Activated naive CD4-positive, alpha-beta T cell treated with anti-CD3 and anti-CD28 coated beads for 36 hours (primary cell): ENCODE results near the gene UCHL1. TPM values are rescaled to one million over a fixed set of nuclear protein-coding genes. Genes with fewer than 3 reads are reported as not detected.
A peak's percentile ranks its signal among the peaks of the same experiment; 100 is the strongest.

Source experiments
- CTCF ChIA-PET: fragments of 350-600 bp; sonication (Branson Sonifier 250); formaldehyde crosslinking; loops from one replicate; lab custom pipeline; 2021; ENCODE audit warnings: antibody characterized with exemption; lab: Charles Lee
- DNase-seq: peaks from one replicate; pipeline ENCODE4 v3.0.0-alpha.2; 2020
- H3K27ac Mint-ChIP-seq: one replicate; pipeline ENCODE4 v1.8.0; 2021; ENCODE audit warnings: mild to moderate bottlenecking, mixed read lengths
- H3K27me3 Mint-ChIP-seq: one replicate; pipeline ENCODE4 v1.8.0; 2021; ENCODE audit warnings: low read depth, mixed read lengths
- H3K36me3 Mint-ChIP-seq: one replicate; pipeline ENCODE4 v1.8.0; 2021; ENCODE audit warnings: low read depth, mixed read lengths
- H3K4me1 Mint-ChIP-seq: one replicate; pipeline ENCODE4 v1.8.0; 2021; ENCODE audit warnings: low read depth, mixed read lengths
- H3K4me3 Mint-ChIP-seq: one replicate; pipeline ENCODE4 v1.8.0; 2021; ENCODE audit warnings: mild to moderate bottlenecking, moderate library complexity, mixed read lengths
- H3K9me3 Mint-ChIP-seq: one replicate; pipeline ENCODE4 v1.8.0; 2021; ENCODE audit warnings: mixed read lengths
- intact Hi-C: fragments of 100-400 bp; cut with micrococcal nuclease; formaldehyde crosslinking; loops from one replicate; pipeline ENCODE4 v1.15.1; 2023
- total RNA-seq, 2 experiments: library from RNA; stranded (reverse); gene quantifications; one replicate each; pipeline ENCODE4 v1.2.3, GENCODE V29; 2021

The UCHL1 gene
- total RNA-seq, 2 experiments from 2014 or later = 2.0 to 3.5 TPM

DNA sequence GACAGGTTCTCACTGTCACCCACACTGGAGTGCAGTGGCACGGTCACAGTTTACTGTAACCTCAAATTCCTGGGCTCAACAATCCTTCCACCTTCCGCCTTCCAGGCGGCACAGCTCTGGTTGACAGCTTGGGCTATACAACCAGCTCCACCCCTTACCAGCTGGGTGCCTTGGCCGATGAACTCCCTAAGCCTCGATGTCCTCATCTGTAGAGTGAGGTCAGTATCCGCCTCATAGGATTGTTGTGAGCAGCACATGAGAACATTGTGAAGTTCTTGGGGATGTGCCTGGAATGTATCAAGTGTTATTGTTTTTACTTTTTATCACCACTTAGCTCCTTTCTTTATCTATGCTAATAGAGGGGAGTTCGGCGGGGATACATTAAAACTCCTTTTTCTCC is 23.3 kb downstream of the UCHL1 start:
- CTCF ChIA-PET = interaction anchor here (0.5 to 4.2 kb wide), 11 partner anchors 11 to 607 kb away, joined by 3 to 47 read pairs (median 4); no protein-coding TSS in a partner anchor
- Mint-ChIP-seq H3K36me3 (no peaks in the 10 kb centered on the region), H3K27ac (no peak overlapping the region), H3K27me3 (peaks cover 6% of the 10 kb centered on the region), H3K9me3 (no peaks in the 10 kb centered on the region), H3K4me3 (no peak overlapping the region), H3K4me1 (no peaks in the 10 kb centered on the region)
- intact Hi-C loops = loop anchor here (2.0 to 5.0 kb wide), 2 partner anchors 362 to 603 kb away; no protein-coding TSS in a partner anchor
- no peak for DNase-seq

DNA sequence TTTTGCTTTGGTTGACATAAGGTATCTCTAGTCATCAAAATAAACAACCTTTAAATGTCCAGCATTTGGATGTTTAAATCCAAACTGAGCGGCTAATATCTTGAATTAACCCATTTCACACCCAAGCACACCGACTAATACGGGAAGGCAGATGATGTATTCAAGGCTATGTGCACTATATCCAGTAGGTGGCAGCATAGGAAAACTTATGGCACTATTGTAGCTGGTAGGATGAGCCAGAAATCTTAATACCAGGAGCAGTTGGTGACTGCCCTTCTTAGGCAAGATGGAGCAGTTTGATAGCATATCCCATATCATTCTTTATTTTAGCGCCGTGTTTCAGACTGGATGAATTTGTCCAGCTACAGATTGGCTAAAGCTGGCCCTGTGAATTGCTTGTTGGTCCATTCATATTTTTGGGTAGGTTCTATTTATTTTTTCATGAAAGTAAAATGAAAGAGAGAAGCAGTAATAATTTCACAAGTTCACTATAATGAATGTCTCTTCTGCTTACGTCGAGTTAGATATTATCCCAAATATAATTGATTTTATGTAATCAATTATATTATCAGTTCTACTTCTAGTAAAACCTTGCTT is 24.4 kb downstream of the UCHL1 start:
- peaks cover 4% of the 10 kb centered on the region for H3K27me3 Mint-ChIP-seq
- intact Hi-C loops = loop anchor here (1.0 to 5.0 kb wide), 4 partner anchors 361 to 607 kb away; no protein-coding TSS in a partner anchor
- no peaks in the 10 kb centered on the region for H3K36me3 Mint-ChIP-seq
- CTCF ChIA-PET = interaction anchor here (0.7 to 4.2 kb wide), 19 partner anchors 8 to 608 kb away, joined by 3 to 47 read pairs (median 4); no protein-coding TSS in a partner anchor
- H3K4me1 Mint-ChIP-seq = no peaks in the 10 kb centered on the region
- H3K4me3 Mint-ChIP-seq = no peak overlapping the region
- no peak overlapping the region for H3K27ac Mint-ChIP-seq
- H3K9me3 Mint-ChIP-seq = no peaks in the 10 kb centered on the region
- peak; percentile 42 for DNase-seq

- no peaks in the 10 kb centered on the region for H3K4me1 Mint-ChIP-seq
- no peaks in the 10 kb centered on the region for H3K9me3 Mint-ChIP-seq
- CTCF ChIA-PET = interaction anchor here (0.7 to 4.2 kb wide), 3 partner anchors 212 to 605 kb away, joined by 3 to 47 read pairs (median 5); no protein-coding TSS in a partner anchor
- no peak overlapping the region for H3K4me3 Mint-ChIP-seq
- no peak for DNase-seq
- H3K27ac Mint-ChIP-seq = no peak overlapping the region
- intact Hi-C loops = loop anchor here (5.0 kb wide), 1 partner anchor 360 kb away; no protein-coding TSS in a partner anchor
- H3K27me3 Mint-ChIP-seq = peaks cover 2% of the 10 kb centered on the region
- H3K36me3 Mint-ChIP-seq = no peaks in the 10 kb centered on the region
These were observed 25.6 kb downstream of the UCHL1 start for GRCh38 chr4:41282366-41282765.

- Mint-ChIP-seq H3K4me1 (no peaks in the 10 kb centered on the region), H3K9me3 (no peaks in the 10 kb centered on the region), H3K27ac (no peak overlapping the region), H3K4me3 (no peak overlapping the region), H3K36me3 (no peaks in the 10 kb centered on the region), H3K27me3 (peaks cover 2% of the 10 kb centered on the region)
- DNase-seq = no peak
- intact Hi-C loops = no loop called here
- CTCF ChIA-PET = no interaction called here
These were observed 28.6 kb downstream of the UCHL1 start for GRCh38 chr4:41285202-41285863.

DNA sequence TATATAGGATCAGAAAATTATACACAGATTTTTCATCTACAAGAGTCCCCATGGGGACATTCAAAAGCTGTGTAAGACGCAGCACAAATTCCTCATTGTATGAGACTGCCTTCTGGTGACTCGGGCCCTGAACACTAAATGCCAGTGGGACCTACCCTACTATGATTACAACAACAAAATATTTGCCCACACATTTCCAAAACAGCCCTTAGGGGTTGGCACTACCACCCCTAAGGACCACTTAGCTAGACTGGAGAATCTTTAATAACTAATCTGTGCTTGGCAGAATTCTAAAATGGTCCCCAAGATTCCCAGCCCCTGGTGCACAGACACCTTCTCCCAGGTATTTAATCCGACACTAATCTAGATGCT is 29.1 kb downstream of the UCHL1 start:
- CTCF ChIA-PET = no interaction called here
- H3K4me1 Mint-ChIP-seq = no peaks in the 10 kb centered on the region
- H3K27ac Mint-ChIP-seq = peak overlapping the region; percentile 16
- H3K4me3 Mint-ChIP-seq = no peak overlapping the region
- DNase-seq = no peak
- no peaks in the 10 kb centered on the region for H3K9me3 Mint-ChIP-seq
- no peaks in the 10 kb centered on the region for H3K36me3 Mint-ChIP-seq
- intact Hi-C loops = no loop called here
- H3K27me3 Mint-ChIP-seq = no peaks in the 10 kb centered on the region

- no peak overlapping the region for H3K27ac Mint-ChIP-seq
- intact Hi-C loops = no loop called here
- H3K27me3 Mint-ChIP-seq = no peaks in the 10 kb centered on the region
- H3K4me1 Mint-ChIP-seq = no peaks in the 10 kb centered on the region
- H3K36me3 Mint-ChIP-seq = no peaks in the 10 kb centered on the region
- CTCF ChIA-PET = no interaction called here
- H3K9me3 Mint-ChIP-seq = no peaks in the 10 kb centered on the region
- no peak overlapping the region for H3K4me3 Mint-ChIP-seq
- DNase-seq = no peak
These were observed 30.3 kb downstream of the UCHL1 start for GRCh38 chr4:41287005-41287404.

DNA sequence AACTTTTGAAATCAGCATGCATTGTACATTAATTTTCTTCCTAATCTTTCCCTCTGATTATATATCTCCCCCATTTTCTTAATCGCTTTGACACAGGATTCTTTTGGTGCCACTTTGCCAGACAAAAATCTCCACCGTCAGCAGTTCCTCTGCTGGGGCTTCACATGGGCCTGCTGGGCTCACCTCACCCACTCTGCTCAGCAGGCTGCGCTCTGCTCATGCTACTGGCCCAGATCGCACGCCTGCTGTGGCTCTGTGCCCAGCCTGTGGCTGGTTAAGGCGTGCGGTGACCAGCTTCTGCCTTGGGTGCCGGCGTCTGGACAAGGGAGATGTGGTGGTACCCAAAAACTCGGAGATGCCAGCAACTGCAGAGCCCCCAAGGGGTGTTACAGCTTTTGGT is 31.1 kb downstream of the UCHL1 start:
- H3K36me3 Mint-ChIP-seq = no peaks in the 10 kb centered on the region
- peaks cover 2% of the 10 kb centered on the region for H3K9me3 Mint-ChIP-seq
- CTCF ChIA-PET = no interaction called here
- H3K27me3 Mint-ChIP-seq = no peaks in the 10 kb centered on the region
- no peak overlapping the region for H3K27ac Mint-ChIP-seq
- no peak overlapping the region for H3K4me3 Mint-ChIP-seq
- intact Hi-C loops = no loop called here
- no peak for DNase-seq
- H3K4me1 Mint-ChIP-seq = no peaks in the 10 kb centered on the region

DNA sequence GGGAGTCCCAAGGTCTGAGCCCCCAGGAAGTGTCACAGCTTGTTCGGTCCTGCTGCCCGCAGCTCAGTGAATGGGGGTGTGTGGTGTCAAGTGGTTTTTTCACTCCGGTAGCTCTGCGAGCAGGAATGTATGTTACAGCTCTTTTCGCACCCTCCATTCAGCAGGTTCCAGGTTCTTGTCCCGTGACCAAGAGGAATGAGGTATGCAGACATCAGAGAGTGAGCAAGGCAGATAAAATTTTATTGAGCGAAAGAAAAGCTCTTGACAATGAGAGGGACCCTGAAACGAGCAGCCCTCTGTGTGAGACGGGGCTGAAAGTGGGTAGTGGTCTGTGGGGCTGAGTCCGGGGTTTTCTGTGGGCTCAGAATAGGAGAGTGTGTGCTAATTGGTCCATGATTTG is 31.5 kb downstream of the UCHL1 start:
- Mint-ChIP-seq H3K4me3 (no peak overlapping the region), H3K27me3 (no peaks in the 10 kb centered on the region), H3K36me3 (no peaks in the 10 kb centered on the region), H3K27ac (no peak overlapping the region), H3K4me1 (no peaks in the 10 kb centered on the region), H3K9me3 (peaks cover 2% of the 10 kb centered on the region)
- no peak for DNase-seq
- CTCF ChIA-PET = interaction anchor here (1.4 kb wide), 1 partner anchor 9 kb away, joined by 5 read pairs; no protein-coding TSS in a partner anchor
- intact Hi-C loops = no loop called here

DNA sequence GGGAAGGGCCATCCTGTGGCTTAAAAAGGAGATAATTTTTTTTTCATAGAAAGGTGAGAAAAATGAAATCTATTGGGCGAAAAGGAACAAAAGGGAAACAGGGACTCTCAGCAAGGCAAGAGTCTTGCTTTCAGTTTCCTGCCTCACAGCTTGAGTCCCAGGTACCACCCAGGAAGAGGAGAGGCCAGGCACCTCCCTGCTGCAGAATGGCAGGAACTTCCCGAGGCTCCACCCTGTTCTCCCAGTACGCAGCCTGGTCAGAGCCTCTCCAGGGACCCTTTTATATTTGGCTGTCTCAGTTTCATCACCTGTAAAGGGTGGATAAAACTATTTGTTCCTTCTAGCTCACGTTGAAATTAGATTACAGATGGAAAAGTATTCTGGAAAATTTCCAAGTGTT is 33.8 kb downstream of the UCHL1 start:
- no peak for DNase-seq
- H3K27me3 Mint-ChIP-seq = no peaks in the 10 kb centered on the region
- H3K4me3 Mint-ChIP-seq = no peak overlapping the region
- CTCF ChIA-PET = interaction anchor here (0.6 to 1.0 kb wide), 2 partner anchors 311 to 371 kb away, joined by 3 to 4 read pairs; no protein-coding TSS in a partner anchor
- no peak overlapping the region for H3K27ac Mint-ChIP-seq
- intact Hi-C loops = no loop called here
- no peaks in the 10 kb centered on the region for H3K36me3 Mint-ChIP-seq
- H3K4me1 Mint-ChIP-seq = no peaks in the 10 kb centered on the region
- peaks cover 13% of the 10 kb centered on the region for H3K9me3 Mint-ChIP-seq

GRCh38 chr4:41294445-41295062 is 37.8 kb downstream of the UCHL1 start:
- peak; percentile 7 for DNase-seq
- Mint-ChIP-seq H3K9me3 (peaks cover 15% of the 10 kb centered on the region), H3K27ac (no peak overlapping the region), H3K4me1 (no peaks in the 10 kb centered on the region), H3K27me3 (peaks cover 2% of the 10 kb centered on the region), H3K36me3 (no peaks in the 10 kb centered on the region), H3K4me3 (no peak overlapping the region)
- CTCF ChIA-PET = interaction anchor here (1.0 kb wide), 2 partner anchors 11 to 14 kb away, joined by 4 read pairs; no protein-coding TSS in a partner anchor
- intact Hi-C loops = no loop called here

DNA sequence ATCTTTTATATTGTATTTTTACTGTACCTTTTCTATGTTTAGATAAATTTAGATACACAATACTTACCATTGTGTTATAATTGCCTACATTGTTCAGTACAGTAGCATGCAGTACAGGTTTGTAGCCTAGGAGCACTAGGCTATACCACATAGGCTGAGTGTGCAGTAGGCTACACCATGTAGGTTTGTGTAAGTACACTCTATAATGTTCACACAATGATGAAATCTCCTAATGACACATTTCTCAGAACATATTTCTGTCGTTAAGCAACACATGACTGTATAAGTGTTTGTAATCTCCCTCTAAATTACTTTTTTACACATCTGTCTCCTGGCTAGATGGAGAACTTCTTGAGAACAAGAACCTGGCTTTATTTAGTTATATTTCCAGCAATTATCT is 40.3 kb downstream of the UCHL1 start:
- Mint-ChIP-seq H3K4me1 (no peaks in the 10 kb centered on the region), H3K36me3 (no peaks in the 10 kb centered on the region), H3K4me3 (no peak overlapping the region), H3K9me3 (peaks cover 15% of the 10 kb centered on the region), H3K27ac (no peak overlapping the region), H3K27me3 (peaks cover 2% of the 10 kb centered on the region)
- intact Hi-C loops = no loop called here
- DNase-seq = no peak
- CTCF ChIA-PET = interaction anchor here (3.0 kb wide), 1 partner anchor 16 kb away, joined by 8 read pairs; no protein-coding TSS in a partner anchor

DNA sequence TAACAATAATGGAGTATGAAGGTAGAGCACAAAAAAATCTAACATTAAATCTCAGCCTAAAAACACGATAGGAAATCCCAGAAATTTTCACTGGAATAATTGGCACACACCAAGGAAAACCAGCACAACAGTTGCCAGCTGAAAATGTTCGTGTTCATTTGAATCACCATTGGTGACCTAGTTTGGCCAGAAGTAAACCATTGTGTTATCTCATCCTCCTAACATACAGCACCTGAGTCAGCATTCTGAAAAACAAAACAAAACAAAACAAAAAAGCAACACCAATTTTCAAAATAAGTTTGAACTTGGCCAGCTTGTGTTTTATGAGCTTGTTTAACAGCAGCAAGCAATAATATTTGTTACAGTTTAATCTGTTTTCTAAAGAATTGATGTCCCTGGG is 41.1 kb downstream of the UCHL1 start:
- no peak overlapping the region for H3K27ac Mint-ChIP-seq
- intact Hi-C loops = no loop called here
- CTCF ChIA-PET = interaction anchor here (3.0 kb wide), 1 partner anchor 17 kb away, joined by 8 read pairs; no protein-coding TSS in a partner anchor
- no peaks in the 10 kb centered on the region for H3K4me1 Mint-ChIP-seq
- no peaks in the 10 kb centered on the region for H3K36me3 Mint-ChIP-seq
- H3K27me3 Mint-ChIP-seq = peaks cover 2% of the 10 kb centered on the region
- H3K9me3 Mint-ChIP-seq = peaks cover 13% of the 10 kb centered on the region
- DNase-seq = no peak
- no peak overlapping the region for H3K4me3 Mint-ChIP-seq
